ENCODE results near the gene CNGA3. TPM values are rescaled to one million over a fixed set of nuclear protein-coding genes. Genes with fewer than 3 reads are reported as not detected.

The CNGA3 gene
- total RNA-seq, 1 donor from 2014 or later = 1.1 TPM

- DNase-seq (ENCODE audit: low spot score) = no peak
Observed at GRCh38 chr2:98324181-98324580, 22.1 kb upstream of the CNGA3 start.

GRCh38 chr2:98327776-98328175 lies 18.5 kb upstream of the CNGA3 start:
- DNase-seq (ENCODE audit: low spot score) = no peak

GRCh38 chr2:98329549-98329948 lies 16.7 kb upstream of the CNGA3 start:
- no peak for DNase-seq (ENCODE audit: low spot score)

- DNase-seq (ENCODE audit: low spot score) = no peak
Observed at GRCh38 chr2:98332989-98333388, 13.3 kb upstream of the CNGA3 start.

- no peak for DNase-seq (ENCODE audit: low spot score)
Observed at GRCh38 chr2:98333922-98334321, 12.3 kb upstream of the CNGA3 start.

- no peak for DNase-seq (ENCODE audit: low spot score)
Observed at GRCh38 chr2:98334439-98335078, 11.7 kb upstream of the CNGA3 start.

- no peak for DNase-seq (ENCODE audit: low spot score)
Observed at GRCh38 chr2:98335271-98335670, 11.0 kb upstream of the CNGA3 start.

- DNase-seq (ENCODE audit: low spot score) = no peak
Observed at GRCh38 chr2:98341241-98341640, 5.0 kb upstream of the CNGA3 start.

GRCh38 chr2:98343285-98343684 lies 3.0 kb upstream of the CNGA3 start:
- no peak for DNase-seq (ENCODE audit: low spot score)

- no peak for DNase-seq (ENCODE audit: low spot score)
Observed at GRCh38 chr2:98347298-98348065, 1.2 kb downstream of the CNGA3 start.

- DNase-seq (ENCODE audit: low spot score) = no peak
Observed at GRCh38 chr2:98348066-98348561, 1.9 kb downstream of the CNGA3 start.

- DNase-seq (ENCODE audit: low spot score) = no peak
Observed at GRCh38 chr2:98350411-98350810, 4.2 kb downstream of the CNGA3 start.

GRCh38 chr2:98355881-98356280 lies 9.6 kb downstream of the CNGA3 start:
- DNase-seq (ENCODE audit: low spot score) = no peak

- DNase-seq (ENCODE audit: low spot score) = no peak
Observed at GRCh38 chr2:98356729-98357128, 10.5 kb downstream of the CNGA3 start.

GRCh38 chr2:98357849-98358248 lies 11.6 kb downstream of the CNGA3 start:
- no peak for DNase-seq (ENCODE audit: low spot score)

- DNase-seq (ENCODE audit: low spot score) = no peak
Observed at GRCh38 chr2:98359986-98360385, 13.7 kb downstream of the CNGA3 start.

- DNase-seq (ENCODE audit: low spot score) = peak; percentile 14
Observed at GRCh38 chr2:98367721-98368120, 21.5 kb downstream of the CNGA3 start.

GRCh38 chr2:98369710-98370239 lies 23.5 kb downstream of the CNGA3 start:
- DNase-seq (ENCODE audit: low spot score) = peak; percentile 53

GRCh38 chr2:98372121-98372520 lies 25.9 kb downstream of the CNGA3 start:
- peak; percentile 82 for DNase-seq (ENCODE audit: low spot score)

GRCh38 chr2:98372579-98372978 lies 26.3 kb downstream of the CNGA3 start:
- DNase-seq (ENCODE audit: low spot score) = peak; percentile 16

- DNase-seq (ENCODE audit: low spot score) = peak; percentile 20
Observed at GRCh38 chr2:98374286-98374685, 28.0 kb downstream of the CNGA3 start.

- no peak for DNase-seq (ENCODE audit: low spot score)
Observed at GRCh38 chr2:98374958-98375570, 28.8 kb downstream of the CNGA3 start.

Measured in mesenteric fat pad (tissue), 1 donor.